PC-9 (cell line): ENCODE results near the gene TXNDC12.

Experiments used
- EZH2 ChIP-seq: fragments of 200-600 bp; sonication (generic); IDR thresholded peaks from 2 replicates; pipeline ENCODE4 v1.8.0; 2017; ENCODE audit warnings: antibody characterized with exemption, low read depth
- TF ChIP-seq, protein P1 (sequence below): fragments of 200-600 bp; sonication (generic); conservative IDR thresholded peaks from 2 replicates; pipeline ENCODE4 v1.6.1; 2017; ENCODE audit warnings: mixed run types, antibody characterized with exemption, mild to moderate bottlenecking, moderate library complexity

DNA sequence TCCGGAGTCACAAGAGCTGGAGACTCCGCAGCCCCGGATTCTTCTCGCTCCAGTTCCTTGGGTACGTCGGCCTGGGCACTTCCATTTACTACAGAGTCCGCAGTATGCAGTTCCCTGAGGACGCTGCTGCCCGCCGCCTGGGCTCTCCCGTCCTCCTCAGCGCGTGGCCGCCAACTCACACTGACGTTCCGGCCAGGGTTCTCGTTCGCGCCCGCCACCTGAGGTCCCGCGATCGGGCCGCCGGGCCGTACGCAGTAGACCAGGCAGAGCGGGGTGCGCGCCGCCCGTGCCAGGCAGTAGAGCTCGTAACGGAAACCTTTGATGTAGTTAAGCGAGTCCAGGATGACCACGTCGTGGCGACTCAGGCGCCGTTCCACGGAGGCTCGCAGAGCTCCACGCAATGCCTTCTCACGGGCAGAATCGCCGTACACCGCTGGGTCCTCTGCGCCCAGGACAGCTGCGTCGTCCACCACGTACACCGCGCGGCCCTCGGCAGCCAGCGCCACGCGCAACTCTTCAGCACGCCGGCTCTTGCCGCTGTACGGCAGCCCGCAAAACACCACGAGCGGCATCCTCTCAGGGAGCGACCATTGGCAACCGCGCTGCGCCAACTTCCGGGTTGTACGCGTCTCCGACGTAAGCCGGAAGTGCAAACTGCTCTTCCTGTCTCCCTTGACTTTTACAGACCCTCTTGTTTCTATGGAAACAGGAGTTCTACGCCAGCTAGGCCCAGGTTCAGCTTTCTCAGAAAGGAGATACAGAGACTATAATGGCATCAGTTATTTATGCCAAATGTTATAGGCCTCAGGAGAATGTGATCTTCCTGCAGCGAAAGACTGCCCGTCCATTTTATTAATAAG, 21.6 kb downstream of the TXNDC12 start, which contains the start of gene KTI12:
- TF ChIP-seq, protein P1, sequence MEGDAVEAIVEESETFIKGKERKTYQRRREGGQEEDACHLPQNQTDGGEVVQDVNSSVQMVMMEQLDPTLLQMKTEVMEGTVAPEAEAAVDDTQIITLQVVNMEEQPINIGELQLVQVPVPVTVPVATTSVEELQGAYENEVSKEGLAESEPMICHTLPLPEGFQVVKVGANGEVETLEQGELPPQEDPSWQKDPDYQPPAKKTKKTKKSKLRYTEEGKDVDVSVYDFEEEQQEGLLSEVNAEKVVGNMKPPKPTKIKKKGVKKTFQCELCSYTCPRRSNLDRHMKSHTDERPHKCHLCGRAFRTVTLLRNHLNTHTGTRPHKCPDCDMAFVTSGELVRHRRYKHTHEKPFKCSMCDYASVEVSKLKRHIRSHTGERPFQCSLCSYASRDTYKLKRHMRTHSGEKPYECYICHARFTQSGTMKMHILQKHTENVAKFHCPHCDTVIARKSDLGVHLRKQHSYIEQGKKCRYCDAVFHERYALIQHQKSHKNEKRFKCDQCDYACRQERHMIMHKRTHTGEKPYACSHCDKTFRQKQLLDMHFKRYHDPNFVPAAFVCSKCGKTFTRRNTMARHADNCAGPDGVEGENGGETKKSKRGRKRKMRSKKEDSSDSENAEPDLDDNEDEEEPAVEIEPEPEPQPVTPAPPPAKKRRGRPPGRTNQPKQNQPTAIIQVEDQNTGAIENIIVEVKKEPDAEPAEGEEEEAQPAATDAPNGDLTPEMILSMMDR = no peak
- no peak for TF ChIP-seq EZH2
